CD4-positive, alpha-beta T cell treated with Interferon gamma for 1 hour (primary cell): ENCODE measurements around the gene FZR1.
"Not testable (repeated sequence)": the region's sequence is repeated elsewhere in the genome, so short reads cannot be mapped to it uniquely, and the experiment has no call there.

Source experiments
- DNase-seq: peaks from one replicate; pipeline ENCODE4 v3.0.0-alpha.2; 2020

FZR1 gene

GRCh38 chr19:3516675-3517207, 10.6 kb downstream of the FZR1 start:
- DNase-seq = peak; percentile 67

GRCh38 chr19:3517638-3518037, 11.5 kb downstream of the FZR1 start:
- DNase-seq = no peak

GRCh38 chr19:3518255-3518654, 12.1 kb downstream of the FZR1 start:
- DNase-seq = no peak

- no peak for DNase-seq
Measured at GRCh38 chr19:3518659-3519058, 12.5 kb downstream of the FZR1 start.

GRCh38 chr19:3519126-3519525, 13.0 kb downstream of the FZR1 start:
- DNase-seq = no peak

GRCh38 chr19:3520166-3521103, 14.3 kb downstream of the FZR1 start:
- DNase-seq = no peak

- no peak for DNase-seq
Measured at GRCh38 chr19:3521104-3521445, 15.0 kb downstream of the FZR1 start.

GRCh38 chr19:3522421-3523360, 16.6 kb downstream of the FZR1 start:
- DNase-seq = no peak

- no peak for DNase-seq
Measured at GRCh38 chr19:3523361-3524077, 17.4 kb downstream of the FZR1 start.

GRCh38 chr19:3524078-3524842, 18.1 kb downstream of the FZR1 start:
- DNase-seq = no peak

- no peak for DNase-seq
Measured at GRCh38 chr19:3524904-3525451, 18.9 kb downstream of the FZR1 start.

GRCh38 chr19:3526507-3527237, 20.6 kb downstream of the FZR1 start:
- no peak for DNase-seq

GRCh38 chr19:3527238-3527910, 21.3 kb downstream of the FZR1 start:
- DNase-seq = no peak

- DNase-seq = no peak
Measured at GRCh38 chr19:3528080-3528479, 22.0 kb downstream of the FZR1 start.

GRCh38 chr19:3528539-3529211, 22.6 kb downstream of the FZR1 start:
- DNase-seq = no peak

GRCh38 chr19:3529299-3529698, 23.2 kb downstream of the FZR1 start:
- not testable (repeated sequence) for DNase-seq

GRCh38 chr19:3530389-3530788, 24.3 kb downstream of the FZR1 start:
- no peak for DNase-seq

- no peak for DNase-seq
Measured at GRCh38 chr19:3531716-3532115, 25.6 kb downstream of the FZR1 start.

GRCh38 chr19:3532154-3532786, 26.2 kb downstream of the FZR1 start:
- DNase-seq = no peak
